WTC11 (cell line): ENCODE results near the gene GRIK2. TPM values are rescaled to one million over a fixed set of nuclear protein-coding genes. Genes with fewer than 3 reads are reported as not detected.

ENCODE experiments used
- ATAC-seq: fragments of 200-7000 bp; cut with Tn5 transposase; 2 replicates; pipeline ENCODE4 v1.10.0; 2021; ENCODE audit warnings: mild to moderate bottlenecking, moderate library complexity
- CTCF ChIA-PET: fragments of 300-600 bp; sonication (Branson Sonifier 250); formaldehyde crosslinking; loops from one replicate; lab custom pipeline; 2021; ENCODE audit warnings: antibody characterized with exemption; lab: Charles Lee
- POLR2A ChIA-PET: fragments of 350-600 bp; sonication (Branson Sonifier 250); formaldehyde crosslinking; loops from one replicate; lab custom pipeline; 2021; ENCODE audit warnings: antibody characterized with exemption; lab: Charles Lee
- DNase-seq: peaks from one replicate; pipeline ENCODE4 v3.0.0; 2021; ENCODE audit warnings: low spot score
- H3K27ac Mint-ChIP-seq: 2 replicates; pipeline ENCODE4 v1.8.0; 2021; ENCODE audit warnings: mixed read lengths
- H3K27me3 Mint-ChIP-seq: 2 replicates; pipeline ENCODE4 v1.8.0; 2021; ENCODE audit warnings: low read depth, mild to moderate bottlenecking, moderate library complexity, mixed read lengths
- H3K36me3 Mint-ChIP-seq: 2 replicates; pipeline ENCODE4 v1.8.0; 2021; ENCODE audit warnings: mixed read lengths
- H3K4me1 Mint-ChIP-seq: 2 replicates; pipeline ENCODE4 v1.8.0; 2022; ENCODE audit warnings: mixed read lengths
- H3K4me3 Mint-ChIP-seq: 2 replicates; pipeline ENCODE4 v1.8.0; 2021; ENCODE audit warnings: mild to moderate bottlenecking, moderate library complexity, mixed read lengths
- H3K9me3 Mint-ChIP-seq: 2 replicates; pipeline ENCODE4 v1.8.0; 2021; ENCODE audit warnings: mixed read lengths
- ATF1 ChIP-seq: sonication (generic); formaldehyde crosslinking; IDR thresholded peaks from 2 replicates; pipeline ENCODE4 v1.8.1; 2023; ENCODE audit warnings: mild to moderate bottlenecking, moderate library complexity, missing genetic modification reagents
- ATF6 ChIP-seq: sonication (generic); formaldehyde crosslinking; IDR thresholded peaks from 2 replicates; pipeline ENCODE4 v1.8.1; 2023; ENCODE audit warnings: mild to moderate bottlenecking, missing genetic modification reagents
- CBFB ChIP-seq: sonication (generic); formaldehyde crosslinking; IDR thresholded peaks from 2 replicates; pipeline ENCODE4 v1.8.1; 2022; ENCODE audit warnings: mild to moderate bottlenecking, low read depth, missing genetic modification reagents
- EMX1 ChIP-seq: fragments of 250-450 bp; sonication (Bioruptor Pico); IDR thresholded peaks from 2 replicates; pipeline ENCODE4 v1.8.0; 2021; ENCODE audit warnings: mild to moderate bottlenecking
- FOXP4 ChIP-seq: sonication (generic); formaldehyde crosslinking; IDR thresholded peaks from 2 replicates; pipeline ENCODE4 v1.8.0; 2022; ENCODE audit warnings: mild to moderate bottlenecking, missing genetic modification reagents
- HMGA2 ChIP-seq: fragments of 250-450 bp; sonication (Bioruptor Pico); IDR thresholded peaks from 2 replicates; pipeline ENCODE4 v1.4.0; 2021; ENCODE audit warnings: mild to moderate bottlenecking, moderate library complexity
- IRF2 ChIP-seq: sonication (generic); formaldehyde crosslinking; IDR thresholded peaks from 2 replicates; pipeline ENCODE4 v1.8.0; 2022; ENCODE audit warnings: low read depth, missing genetic modification reagents, borderline replicate concordance
- JUN ChIP-seq: sonication (generic); formaldehyde crosslinking; IDR thresholded peaks from 2 replicates; pipeline ENCODE4 v1.8.0; 2023; ENCODE audit warnings: mild to moderate bottlenecking, missing genetic modification reagents
- MYBL2 ChIP-seq: sonication (generic); formaldehyde crosslinking; IDR thresholded peaks from 2 replicates; pipeline ENCODE4 v1.8.1; 2023; ENCODE audit warnings: mild to moderate bottlenecking, moderate library complexity, missing genetic modification reagents
- NFATC4 ChIP-seq: fragments of 250-450 bp; sonication (Bioruptor Pico); IDR thresholded peaks from 2 replicates; pipeline ENCODE4 v1.9.0; 2021; ENCODE audit warnings: mild to moderate bottlenecking
- NR2C2 ChIP-seq: sonication (generic); formaldehyde crosslinking; IDR thresholded peaks from 2 replicates; pipeline ENCODE4 v1.8.0; 2022; ENCODE audit warnings: mild to moderate bottlenecking, missing genetic modification reagents
- TCF7 ChIP-seq: sonication (generic); formaldehyde crosslinking; IDR thresholded peaks from 2 replicates; pipeline ENCODE4 v1.8.0; 2022; ENCODE audit warnings: mild to moderate bottlenecking, low read depth, missing genetic modification reagents, moderate library complexity
- ZNF281 ChIP-seq: sonication (generic); formaldehyde crosslinking; IDR thresholded peaks from 2 replicates; pipeline ENCODE4 v1.8.0; 2023; ENCODE audit warnings: mild to moderate bottlenecking, missing genetic modification reagents
- ZNF416 ChIP-seq: fragments of 250-450 bp; sonication (Bioruptor Pico); IDR thresholded peaks from 2 replicates; pipeline ENCODE4 v1.9.0; 2021; ENCODE audit warnings: mild to moderate bottlenecking, inconsistent platforms
- ZNF423 ChIP-seq: fragments of 250-450 bp; sonication (Bioruptor Pico); IDR thresholded peaks from 2 replicates; pipeline ENCODE4 v2.1.2; 2022; ENCODE audit warnings: mild to moderate bottlenecking, moderate library complexity
- total RNA-seq: library from RNA; stranded (reverse); gene quantifications from 3 replicates; pipeline ENCODE4 v1.2.3, GENCODE V29; 2021
- TF ChIP-seq, protein P1 (sequence below): sonication (generic); formaldehyde crosslinking; IDR thresholded peaks from 2 replicates; pipeline ENCODE4 v1.8.1; 2023; ENCODE audit warnings: mild to moderate bottlenecking, missing genetic modification reagents, borderline replicate concordance
- TF ChIP-seq, protein P2 (sequence below): fragments of 250-450 bp; sonication (Bioruptor Pico); IDR thresholded peaks from 2 replicates; pipeline ENCODE4 v2.1.2; 2022; ENCODE audit warnings: mild to moderate bottlenecking, moderate library complexity
- TF ChIP-seq, protein P3 (sequence below): sonication (generic); formaldehyde crosslinking; IDR thresholded peaks from 2 replicates; pipeline ENCODE4 v1.8.0; 2023; ENCODE audit warnings: missing genetic modification reagents
- TF ChIP-seq, protein P4 (sequence below): sonication (generic); formaldehyde crosslinking; IDR thresholded peaks from 2 replicates; pipeline ENCODE4 v1.8.1; 2022; ENCODE audit warnings: low read depth, missing genetic modification reagents, borderline replicate concordance

GRIK2 gene
- total RNA-seq, 1 experiment from 2014 or later: 2.7 TPM

GRCh38 chr6:102039441-102039840, 645.9 kb downstream of the GRIK2 start:
- POLR2A ChIA-PET: no interaction called here
- no peaks in the 10 kb centered on the region for H3K27me3 Mint-ChIP-seq
- no peak for TF ChIP-seq ATF6 (CRISPR knock-in tag)
- TF ChIP-seq TCF7: no peak
- TF ChIP-seq HMGA2 (CRISPR knock-in tag): no peak
- TF ChIP-seq MYBL2 (CRISPR knock-in tag): no peak
- TF ChIP-seq EMX1 (CRISPR knock-in tag): no peak
- TF ChIP-seq ZNF423 (CRISPR knock-in tag): no peak
- TF ChIP-seq, protein P1, sequence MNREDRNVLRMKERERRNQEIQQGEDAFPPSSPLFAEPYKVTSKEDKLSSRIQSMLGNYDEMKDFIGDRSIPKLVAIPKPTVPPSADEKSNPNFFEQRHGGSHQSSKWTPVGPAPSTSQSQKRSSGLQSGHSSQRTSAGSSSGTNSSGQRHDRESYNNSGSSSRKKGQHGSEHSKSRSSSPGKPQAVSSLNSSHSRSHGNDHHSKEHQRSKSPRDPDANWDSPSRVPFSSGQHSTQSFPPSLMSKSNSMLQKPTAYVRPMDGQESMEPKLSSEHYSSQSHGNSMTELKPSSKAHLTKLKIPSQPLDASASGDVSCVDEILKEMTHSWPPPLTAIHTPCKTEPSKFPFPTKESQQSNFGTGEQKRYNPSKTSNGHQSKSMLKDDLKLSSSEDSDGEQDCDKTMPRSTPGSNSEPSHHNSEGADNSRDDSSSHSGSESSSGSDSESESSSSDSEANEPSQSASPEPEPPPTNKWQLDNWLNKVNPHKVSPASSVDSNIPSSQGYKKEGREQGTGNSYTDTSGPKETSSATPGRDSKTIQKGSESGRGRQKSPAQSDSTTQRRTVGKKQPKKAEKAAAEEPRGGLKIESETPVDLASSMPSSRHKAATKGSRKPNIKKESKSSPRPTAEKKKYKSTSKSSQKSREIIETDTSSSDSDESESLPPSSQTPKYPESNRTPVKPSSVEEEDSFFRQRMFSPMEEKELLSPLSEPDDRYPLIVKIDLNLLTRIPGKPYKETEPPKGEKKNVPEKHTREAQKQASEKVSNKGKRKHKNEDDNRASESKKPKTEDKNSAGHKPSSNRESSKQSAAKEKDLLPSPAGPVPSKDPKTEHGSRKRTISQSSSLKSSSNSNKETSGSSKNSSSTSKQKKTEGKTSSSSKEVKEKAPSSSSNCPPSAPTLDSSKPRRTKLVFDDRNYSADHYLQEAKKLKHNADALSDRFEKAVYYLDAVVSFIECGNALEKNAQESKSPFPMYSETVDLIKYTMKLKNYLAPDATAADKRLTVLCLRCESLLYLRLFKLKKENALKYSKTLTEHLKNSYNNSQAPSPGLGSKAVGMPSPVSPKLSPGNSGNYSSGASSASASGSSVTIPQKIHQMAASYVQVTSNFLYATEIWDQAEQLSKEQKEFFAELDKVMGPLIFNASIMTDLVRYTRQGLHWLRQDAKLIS (CRISPR knock-in tag): no peak
- TF ChIP-seq CBFB (CRISPR knock-in tag): no peak
- no peak for TF ChIP-seq NR2C2 (CRISPR knock-in tag)
- TF ChIP-seq JUN (CRISPR knock-in tag): no peak
- TF ChIP-seq, protein P2, sequence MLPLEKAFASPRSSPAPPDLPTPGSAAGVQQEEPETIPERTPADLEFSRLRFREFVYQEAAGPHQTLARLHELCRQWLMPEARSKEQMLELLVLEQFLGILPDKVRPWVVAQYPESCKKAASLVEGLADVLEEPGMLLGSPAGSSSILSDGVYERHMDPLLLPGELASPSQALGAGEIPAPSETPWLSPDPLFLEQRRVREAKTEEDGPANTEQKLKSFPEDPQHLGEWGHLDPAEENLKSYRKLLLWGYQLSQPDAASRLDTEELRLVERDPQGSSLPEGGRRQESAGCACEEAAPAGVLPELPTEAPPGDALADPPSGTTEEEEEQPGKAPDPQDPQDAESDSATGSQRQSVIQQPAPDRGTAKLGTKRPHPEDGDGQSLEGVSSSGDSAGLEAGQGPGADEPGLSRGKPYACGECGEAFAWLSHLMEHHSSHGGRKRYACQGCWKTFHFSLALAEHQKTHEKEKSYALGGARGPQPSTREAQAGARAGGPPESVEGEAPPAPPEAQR (CRISPR knock-in tag): no peak
- TF ChIP-seq IRF2 (CRISPR knock-in tag): no peak
- TF ChIP-seq ATF1 (CRISPR knock-in tag): no peak
- TF ChIP-seq ZNF416 (CRISPR knock-in tag): no peak
- TF ChIP-seq, protein P3, sequence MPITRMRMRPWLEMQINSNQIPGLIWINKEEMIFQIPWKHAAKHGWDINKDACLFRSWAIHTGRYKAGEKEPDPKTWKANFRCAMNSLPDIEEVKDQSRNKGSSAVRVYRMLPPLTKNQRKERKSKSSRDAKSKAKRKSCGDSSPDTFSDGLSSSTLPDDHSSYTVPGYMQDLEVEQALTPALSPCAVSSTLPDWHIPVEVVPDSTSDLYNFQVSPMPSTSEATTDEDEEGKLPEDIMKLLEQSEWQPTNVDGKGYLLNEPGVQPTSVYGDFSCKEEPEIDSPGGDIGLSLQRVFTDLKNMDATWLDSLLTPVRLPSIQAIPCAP (CRISPR knock-in tag): no peak
- TF ChIP-seq, protein P4, sequence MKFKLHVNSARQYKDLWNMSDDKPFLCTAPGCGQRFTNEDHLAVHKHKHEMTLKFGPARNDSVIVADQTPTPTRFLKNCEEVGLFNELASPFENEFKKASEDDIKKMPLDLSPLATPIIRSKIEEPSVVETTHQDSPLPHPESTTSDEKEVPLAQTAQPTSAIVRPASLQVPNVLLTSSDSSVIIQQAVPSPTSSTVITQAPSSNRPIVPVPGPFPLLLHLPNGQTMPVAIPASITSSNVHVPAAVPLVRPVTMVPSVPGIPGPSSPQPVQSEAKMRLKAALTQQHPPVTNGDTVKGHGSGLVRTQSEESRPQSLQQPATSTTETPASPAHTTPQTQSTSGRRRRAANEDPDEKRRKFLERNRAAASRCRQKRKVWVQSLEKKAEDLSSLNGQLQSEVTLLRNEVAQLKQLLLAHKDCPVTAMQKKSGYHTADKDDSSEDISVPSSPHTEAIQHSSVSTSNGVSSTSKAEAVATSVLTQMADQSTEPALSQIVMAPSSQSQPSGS (CRISPR knock-in tag): no peak
- no peak for TF ChIP-seq FOXP4 (CRISPR knock-in tag)
- no peak for TF ChIP-seq NFATC4 (CRISPR knock-in tag)
- no peak for TF ChIP-seq ZNF281 (CRISPR knock-in tag)
- H3K9me3 Mint-ChIP-seq: peaks cover 14% of the 10 kb centered on the region
- ATAC-seq (no peak), DNase-seq (no peak)
- H3K4me3 Mint-ChIP-seq: no peak overlapping the region
- H3K27ac Mint-ChIP-seq: 0 out of 2 replicates have a peak overlapping the region, but pooled peaks have one; percentile 47
- H3K36me3 Mint-ChIP-seq: no peaks in the 10 kb centered on the region
- CTCF ChIA-PET: interaction anchor here (0.6 kb wide), 1 partner anchor 13 kb away, joined by 3 read pairs; no protein-coding TSS in a partner anchor
- H3K4me1 Mint-ChIP-seq: peaks cover 9% of the 10 kb centered on the region
